ENCODE data around the gene EPHA6.
A peak's percentile ranks its signal among the peaks of the same experiment; 100 is the strongest.

EPHA6 gene

GRCh38 chr3:97765336-97765735, 950.9 kb downstream of the EPHA6 start:
- Histone ChIP-seq H3K27ac (no peak overlapping the region), H3K4me3 (peak overlapping the region; percentile 90)
- TF ChIP-seq CTCF (IDR thresholded peaks at IDR 0.05), result no peak
- DNase-seq (ENCODE audit: low spot score), result no peak

- no peak for TF ChIP-seq CTCF (IDR thresholded peaks at IDR 0.05)
- no peak overlapping the region for H3K27ac ChIP-seq
- H3K4me3 ChIP-seq, result no peak overlapping the region
- DNase-seq (ENCODE audit: low spot score), result no peak
These were observed 958.5 kb downstream of the EPHA6 start for GRCh38 chr3:97772926-97773325.

GRCh38 chr3:97778152-97778551, 963.8 kb downstream of the EPHA6 start:
- TF ChIP-seq CTCF (IDR thresholded peaks at IDR 0.05), result no peak
- DNase-seq (ENCODE audit: low spot score), result no peak
- H3K27ac ChIP-seq, result no peak overlapping the region

GRCh38 chr3:97793420-97794019, 979.1 kb downstream of the EPHA6 start:
- DNase-seq (ENCODE audit: low spot score), result no peak
- H3K27ac ChIP-seq, result no peak overlapping the region
- TF ChIP-seq CTCF (IDR thresholded peaks at IDR 0.05), result peak; percentile 65
- no peak overlapping the region for H3K4me3 ChIP-seq

More at GRCh38 chr3:97778152-97778551, 963.8 kb downstream of the EPHA6 start:
- no peak overlapping the region for H3K4me3 ChIP-seq

- no peak overlapping the region for H3K4me3 ChIP-seq
- no peak overlapping the region for H3K27ac ChIP-seq
- DNase-seq (ENCODE audit: low spot score), result no peak
- TF ChIP-seq CTCF (IDR thresholded peaks at IDR 0.05), result no peak
These were observed 981.6 kb downstream of the EPHA6 start for GRCh38 chr3:97795951-97796350.

Data from coronary artery (tissue), 2 donors.